PC-9 (cell line): Measurements from ENCODE around the gene TVP23B.

Source experiments
- EZH2 ChIP-seq: fragments of 200-600 bp; sonication (generic); IDR thresholded peaks from 2 replicates; pipeline ENCODE4 v1.8.0; 2017; ENCODE audit warnings: antibody characterized with exemption, low read depth
- TF ChIP-seq, protein P1 (sequence below): fragments of 200-600 bp; sonication (generic); conservative IDR thresholded peaks from 2 replicates; pipeline ENCODE4 v1.6.1; 2017; ENCODE audit warnings: mixed run types, antibody characterized with exemption, mild to moderate bottlenecking, moderate library complexity

DNA sequence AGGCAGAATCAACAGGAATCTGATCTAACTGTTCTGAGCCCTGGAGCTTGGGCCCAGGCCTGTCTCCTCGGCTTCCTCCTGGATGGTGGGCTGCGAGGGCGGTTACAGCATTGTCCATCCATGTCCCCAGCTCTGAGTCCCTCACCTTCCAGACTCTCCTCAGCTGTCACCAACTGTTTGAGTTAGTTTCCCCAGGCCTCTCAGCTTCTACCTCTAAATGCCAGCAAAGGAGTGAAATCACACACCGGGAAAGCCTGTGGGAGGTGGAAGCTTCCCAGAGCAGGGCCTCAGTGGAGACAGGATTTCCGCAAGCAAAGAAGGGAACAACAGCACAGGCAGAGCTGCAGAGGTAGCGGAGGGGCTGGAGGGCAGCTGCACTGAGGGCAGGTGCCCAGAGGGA, 67.5 kb downstream of the TVP23B start:
- TF ChIP-seq, protein P1, sequence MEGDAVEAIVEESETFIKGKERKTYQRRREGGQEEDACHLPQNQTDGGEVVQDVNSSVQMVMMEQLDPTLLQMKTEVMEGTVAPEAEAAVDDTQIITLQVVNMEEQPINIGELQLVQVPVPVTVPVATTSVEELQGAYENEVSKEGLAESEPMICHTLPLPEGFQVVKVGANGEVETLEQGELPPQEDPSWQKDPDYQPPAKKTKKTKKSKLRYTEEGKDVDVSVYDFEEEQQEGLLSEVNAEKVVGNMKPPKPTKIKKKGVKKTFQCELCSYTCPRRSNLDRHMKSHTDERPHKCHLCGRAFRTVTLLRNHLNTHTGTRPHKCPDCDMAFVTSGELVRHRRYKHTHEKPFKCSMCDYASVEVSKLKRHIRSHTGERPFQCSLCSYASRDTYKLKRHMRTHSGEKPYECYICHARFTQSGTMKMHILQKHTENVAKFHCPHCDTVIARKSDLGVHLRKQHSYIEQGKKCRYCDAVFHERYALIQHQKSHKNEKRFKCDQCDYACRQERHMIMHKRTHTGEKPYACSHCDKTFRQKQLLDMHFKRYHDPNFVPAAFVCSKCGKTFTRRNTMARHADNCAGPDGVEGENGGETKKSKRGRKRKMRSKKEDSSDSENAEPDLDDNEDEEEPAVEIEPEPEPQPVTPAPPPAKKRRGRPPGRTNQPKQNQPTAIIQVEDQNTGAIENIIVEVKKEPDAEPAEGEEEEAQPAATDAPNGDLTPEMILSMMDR = no peak
- TF ChIP-seq EZH2 = no peak
